Osteocyte (in vitro differentiated cells): ENCODE measurements around the gene SNRNP48. TPM values are rescaled to one million over a fixed set of nuclear protein-coding genes. Genes with fewer than 3 reads are reported as not detected.

Experiments used
- DNase-seq: peaks from one replicate; pipeline ENCODE4 v3.0.0; 2021; ENCODE audit warnings: mixed read lengths; ENCODE audit not compliant: unreplicated experiment; ENCODE audit errors: extremely low spot score
- H3K27ac Mint-ChIP-seq: one replicate; pipeline ENCODE4 v1.8.0; 2021; ENCODE audit warnings: mild to moderate bottlenecking, mixed read lengths; ENCODE audit not compliant: unreplicated experiment
- H3K27me3 Mint-ChIP-seq: one replicate; pipeline ENCODE4 v1.8.0; 2021; ENCODE audit warnings: mixed read lengths; ENCODE audit not compliant: unreplicated experiment
- H3K36me3 Mint-ChIP-seq: one replicate; pipeline ENCODE4 v1.8.0; 2021; ENCODE audit warnings: mixed read lengths; ENCODE audit not compliant: unreplicated experiment
- H3K4me1 Mint-ChIP-seq: one replicate; pipeline ENCODE4 v1.8.0; 2021; ENCODE audit warnings: mixed read lengths; ENCODE audit not compliant: unreplicated experiment
- H3K4me3 Mint-ChIP-seq: one replicate; pipeline ENCODE4 v1.8.0; 2021; ENCODE audit warnings: mild to moderate bottlenecking, moderate library complexity, mixed read lengths; ENCODE audit not compliant: unreplicated experiment
- H3K9me3 Mint-ChIP-seq: one replicate; pipeline ENCODE4 v1.8.0; 2021; ENCODE audit warnings: mixed read lengths; ENCODE audit not compliant: unreplicated experiment
- total RNA-seq: library from RNA; stranded (reverse); gene quantifications from 2 replicates; pipeline ENCODE4 v1.2.1, GENCODE V29; 2021
- TF ChIP-seq, protein P1 (sequence below): fragments of 200-600 bp; sonication (generic); IDR thresholded peaks from 2 replicates; pipeline ENCODE4 v1.5.0; 2021; ENCODE audit warnings: antibody characterized with exemption, mild to moderate bottlenecking, moderate library complexity

SNRNP48 gene
- total RNA-seq, 1 donor from 2014 or later, result 12.1 TPM

DNA sequence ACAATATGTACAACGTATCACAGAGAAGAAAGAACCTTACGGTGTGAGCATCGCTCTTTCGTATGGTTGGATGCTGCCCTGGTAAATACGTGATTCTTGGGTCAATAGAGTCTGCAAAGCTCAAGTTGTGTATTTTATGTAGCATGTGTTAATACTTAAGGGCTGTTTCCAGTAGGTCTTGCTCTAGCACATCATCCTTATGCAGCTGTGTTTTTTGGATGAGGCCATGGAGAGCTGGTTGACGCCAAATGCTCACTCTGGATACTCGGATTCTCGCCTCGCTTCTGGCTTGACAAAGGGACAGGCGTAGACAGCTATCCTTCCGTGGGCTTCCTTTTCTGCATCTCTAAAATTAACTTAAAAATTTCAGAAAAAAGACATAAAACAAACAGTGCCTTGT, 38.9 kb downstream of the SNRNP48 start:
- Mint-ChIP-seq H3K9me3 (no peaks in the 10 kb centered on the region), H3K4me1 (peaks cover 13% of the 10 kb centered on the region), H3K36me3 (no peaks in the 10 kb centered on the region), H3K4me3 (no peak overlapping the region), H3K27me3 (peaks cover 30% of the 10 kb centered on the region), H3K27ac (no peak overlapping the region)
- DNase-seq, result no peak
- TF ChIP-seq, protein P1, sequence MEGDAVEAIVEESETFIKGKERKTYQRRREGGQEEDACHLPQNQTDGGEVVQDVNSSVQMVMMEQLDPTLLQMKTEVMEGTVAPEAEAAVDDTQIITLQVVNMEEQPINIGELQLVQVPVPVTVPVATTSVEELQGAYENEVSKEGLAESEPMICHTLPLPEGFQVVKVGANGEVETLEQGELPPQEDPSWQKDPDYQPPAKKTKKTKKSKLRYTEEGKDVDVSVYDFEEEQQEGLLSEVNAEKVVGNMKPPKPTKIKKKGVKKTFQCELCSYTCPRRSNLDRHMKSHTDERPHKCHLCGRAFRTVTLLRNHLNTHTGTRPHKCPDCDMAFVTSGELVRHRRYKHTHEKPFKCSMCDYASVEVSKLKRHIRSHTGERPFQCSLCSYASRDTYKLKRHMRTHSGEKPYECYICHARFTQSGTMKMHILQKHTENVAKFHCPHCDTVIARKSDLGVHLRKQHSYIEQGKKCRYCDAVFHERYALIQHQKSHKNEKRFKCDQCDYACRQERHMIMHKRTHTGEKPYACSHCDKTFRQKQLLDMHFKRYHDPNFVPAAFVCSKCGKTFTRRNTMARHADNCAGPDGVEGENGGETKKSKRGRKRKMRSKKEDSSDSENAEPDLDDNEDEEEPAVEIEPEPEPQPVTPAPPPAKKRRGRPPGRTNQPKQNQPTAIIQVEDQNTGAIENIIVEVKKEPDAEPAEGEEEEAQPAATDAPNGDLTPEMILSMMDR, result no peak

DNA sequence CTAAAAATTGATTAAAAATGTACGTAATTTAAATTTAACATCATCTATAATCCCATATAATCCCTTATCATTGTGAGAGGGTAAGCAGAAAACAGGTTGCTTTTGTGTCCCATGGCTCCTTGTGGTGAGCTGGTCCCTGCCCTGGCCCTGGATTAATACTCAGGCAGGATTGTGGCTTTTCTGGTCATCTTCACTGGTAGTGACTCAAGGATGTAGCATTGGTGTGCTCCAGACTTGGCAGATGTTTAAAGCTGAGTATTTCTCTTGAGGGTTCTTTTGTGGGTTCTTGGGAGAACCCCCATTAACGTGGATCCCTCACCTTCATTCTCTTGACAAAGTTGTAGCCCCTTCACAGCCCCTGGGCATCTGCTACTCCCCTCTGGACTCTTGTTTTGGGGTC, 39.3 kb downstream of the SNRNP48 start:
- no peak for DNase-seq
- Mint-ChIP-seq H3K9me3 (no peaks in the 10 kb centered on the region), H3K4me1 (peaks cover 12% of the 10 kb centered on the region), H3K36me3 (no peaks in the 10 kb centered on the region), H3K27ac (no peak overlapping the region), H3K27me3 (peaks cover 30% of the 10 kb centered on the region), H3K4me3 (no peak overlapping the region)
- TF ChIP-seq, protein P1, result no peak

DNA sequence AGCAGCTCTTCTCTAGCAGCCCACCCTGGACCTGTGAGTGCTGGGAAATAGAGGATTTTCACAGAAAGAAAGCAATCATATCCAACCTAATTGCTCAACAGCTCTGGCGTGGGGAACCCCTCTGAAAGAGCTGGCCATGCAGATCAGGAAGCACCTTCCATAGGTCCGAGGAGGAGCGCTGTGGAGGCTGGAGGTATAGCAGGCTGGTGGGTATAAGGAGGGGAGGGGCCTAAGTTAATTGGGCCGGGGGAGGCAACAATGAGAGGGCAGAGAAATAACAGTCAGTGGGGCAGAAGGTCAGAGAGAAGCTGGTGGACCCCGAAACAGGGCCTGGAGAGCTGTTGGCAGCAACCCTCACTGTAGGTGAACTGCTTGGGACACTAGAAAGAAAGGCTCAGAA, 40.8 kb downstream of the SNRNP48 start:
- TF ChIP-seq, protein P1, result no peak
- H3K27me3 Mint-ChIP-seq, result peaks cover 30% of the 10 kb centered on the region
- H3K4me1 Mint-ChIP-seq, result no peaks in the 10 kb centered on the region
- H3K36me3 Mint-ChIP-seq, result no peaks in the 10 kb centered on the region
- no peak overlapping the region for H3K4me3 Mint-ChIP-seq
- DNase-seq, result no peak
- no peaks in the 10 kb centered on the region for H3K9me3 Mint-ChIP-seq
- H3K27ac Mint-ChIP-seq, result no peak overlapping the region

DNA sequence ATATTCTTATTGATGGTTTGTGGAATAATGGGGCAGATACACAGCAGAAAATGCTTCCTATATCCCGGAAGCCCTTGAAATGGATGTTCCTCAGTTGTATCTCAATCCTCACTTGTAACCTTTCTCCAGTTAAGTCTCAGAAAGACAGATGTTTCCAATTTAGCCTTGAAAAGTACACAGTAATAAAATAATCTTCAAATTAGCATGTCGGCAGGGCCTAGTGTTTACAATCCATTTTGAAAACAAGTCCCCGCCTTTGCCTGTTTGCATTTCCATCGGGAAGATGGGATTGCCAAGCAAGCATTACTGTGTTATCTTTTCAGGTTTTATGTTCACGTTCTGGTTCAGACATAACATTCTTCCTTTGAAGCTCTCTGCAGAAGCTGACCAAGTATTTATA, 41.5 kb downstream of the SNRNP48 start:
- Mint-ChIP-seq H3K27me3 (peaks cover 30% of the 10 kb centered on the region), H3K27ac (no peak overlapping the region), H3K4me1 (no peaks in the 10 kb centered on the region), H3K4me3 (no peak overlapping the region), H3K36me3 (no peaks in the 10 kb centered on the region), H3K9me3 (no peaks in the 10 kb centered on the region)
- no peak for DNase-seq
- TF ChIP-seq, protein P1, result no peak

DNA sequence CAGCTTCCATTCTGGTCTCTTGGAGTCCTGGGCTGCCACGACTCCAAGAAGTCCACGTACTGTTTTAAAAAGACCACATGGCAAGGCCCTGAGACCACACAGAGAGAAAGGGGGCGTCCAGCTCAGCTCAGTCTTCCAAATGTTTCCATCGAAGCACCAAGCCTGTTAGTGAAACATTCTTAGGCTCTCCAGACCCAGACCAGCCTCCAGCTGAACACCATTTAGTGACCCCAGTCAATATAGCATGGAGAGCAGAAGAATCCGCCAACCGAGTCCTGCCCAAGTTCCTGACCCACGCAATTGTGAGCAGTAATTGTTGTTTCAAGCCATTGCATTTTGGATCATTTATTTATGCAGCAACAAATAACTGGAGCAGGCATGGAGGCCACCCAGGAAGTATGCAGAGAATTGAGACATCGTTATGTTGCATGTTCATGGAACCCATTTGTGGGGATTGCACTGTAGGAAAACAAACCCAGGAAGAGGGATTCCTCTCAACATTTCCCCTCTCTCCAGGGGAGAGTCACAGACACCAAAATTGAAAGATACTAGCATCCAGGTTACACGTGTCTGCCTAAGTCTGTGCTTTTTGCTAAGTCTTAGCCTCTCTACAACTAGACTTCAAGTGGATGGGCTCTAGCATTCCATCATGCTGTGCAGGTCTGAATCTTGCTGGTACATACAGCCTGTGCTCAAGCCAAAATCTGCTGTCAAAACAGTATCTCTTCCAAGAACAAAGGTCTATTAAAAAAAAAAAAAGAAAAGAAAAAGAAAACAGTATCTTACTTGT, 42.7 kb downstream of the SNRNP48 start:
- Mint-ChIP-seq H3K27me3 (peaks cover 30% of the 10 kb centered on the region), H3K36me3 (no peaks in the 10 kb centered on the region), H3K27ac (no peak overlapping the region), H3K9me3 (no peaks in the 10 kb centered on the region), H3K4me1 (no peaks in the 10 kb centered on the region), H3K4me3 (no peak overlapping the region)
- TF ChIP-seq, protein P1, result no peak
- DNase-seq, result no peak
